ENCODE data around the gene RNASE1. TPM values are rescaled to one million over a fixed set of nuclear protein-coding genes. Genes with fewer than 3 reads are reported as not detected.
"Not testable (repeated sequence)": the region's sequence is repeated elsewhere in the genome, so short reads cannot be mapped to it uniquely, and the experiment has no call there.

RNASE1 gene
- total RNA-seq, 6 experiments from 2014 or later, result 20.1 to 106 (median 34.1) TPM

DNA sequence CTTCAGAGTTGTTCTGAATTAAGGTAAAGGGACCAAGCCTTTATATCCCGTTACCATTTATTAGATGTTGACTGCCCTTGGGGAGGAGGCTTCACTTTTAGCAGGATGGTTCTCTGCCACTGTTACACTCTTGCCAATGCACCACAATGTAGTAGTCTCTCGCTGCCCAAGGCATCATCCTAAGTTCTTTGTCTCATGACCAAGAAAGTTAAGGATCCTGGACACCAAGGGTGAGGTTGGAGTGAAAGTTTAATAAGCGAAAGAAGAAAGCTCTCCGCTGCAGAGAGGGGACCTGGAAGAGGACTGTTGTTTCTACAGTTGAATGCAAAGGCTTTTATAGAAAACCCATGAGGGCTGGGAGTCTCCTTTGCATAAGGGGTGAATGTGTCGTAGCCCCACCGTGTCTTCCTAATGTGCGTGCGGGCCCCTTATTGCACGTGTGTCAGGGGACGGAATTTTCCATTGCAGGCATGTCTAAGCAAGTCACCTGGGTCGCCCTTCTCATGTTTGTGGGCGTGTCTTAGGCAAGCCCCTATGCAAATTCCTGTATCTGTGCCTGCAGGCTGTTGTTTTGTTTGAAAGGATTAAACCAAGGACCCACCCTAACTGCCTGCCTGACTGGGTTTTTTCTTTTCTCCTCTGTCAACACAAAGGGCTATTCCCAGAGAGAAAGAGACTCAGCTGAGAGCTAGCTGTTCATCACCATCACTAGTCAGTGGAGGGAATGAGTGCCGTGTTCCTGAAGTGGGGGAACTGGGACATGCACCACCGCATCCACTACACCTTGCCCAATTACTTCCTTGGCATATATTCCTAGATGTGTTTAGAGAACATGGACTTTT, 17.6 kb upstream of the RNASE1 start:
- no peak overlapping the region for H3K27ac ChIP-seq

DNA sequence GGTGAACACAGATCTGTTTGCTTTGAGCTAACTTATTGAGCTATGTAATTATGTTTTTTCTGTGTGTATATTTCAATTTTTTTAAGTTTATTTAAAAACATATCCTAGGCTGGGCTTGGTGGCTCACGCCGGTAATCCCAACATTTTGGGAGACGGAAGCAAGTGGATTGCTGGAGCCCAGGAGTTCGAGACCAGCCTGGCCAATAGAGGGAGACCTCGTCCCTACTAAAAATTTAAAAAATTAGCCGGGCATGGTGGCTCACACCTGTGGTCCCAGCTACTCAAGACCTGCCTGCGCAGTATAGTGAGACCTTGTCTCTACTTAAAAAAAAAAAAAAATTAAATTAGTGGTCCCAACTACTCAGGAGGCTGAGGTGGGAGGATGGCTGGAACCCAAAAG, 16.2 kb upstream of the RNASE1 start:
- no peak overlapping the region for H3K27ac ChIP-seq
- 64% methylated on average over 7 of the region's 7 CpGs for WGBS (ENCODE audit: insufficient coverage, low coverage, low lambda C conversion rate, missing lambda C conversion rate)
- H3K36me3 ChIP-seq, result no peaks in the 10 kb centered on the region
- no peaks in the 10 kb centered on the region for H3K27me3 ChIP-seq
- intact Hi-C loops (cut with DNase I), result no loop called here
- H3K4me3 ChIP-seq, result no peak overlapping the region
- peak in 1 of 4 donors; percentile 66 for ATAC-seq
- DNase-seq, result no peak
- no peaks in the 10 kb centered on the region for H3K4me1 ChIP-seq
- H3K9me3 ChIP-seq, result no peaks in the 10 kb centered on the region
- TF ChIP-seq, protein P1, sequence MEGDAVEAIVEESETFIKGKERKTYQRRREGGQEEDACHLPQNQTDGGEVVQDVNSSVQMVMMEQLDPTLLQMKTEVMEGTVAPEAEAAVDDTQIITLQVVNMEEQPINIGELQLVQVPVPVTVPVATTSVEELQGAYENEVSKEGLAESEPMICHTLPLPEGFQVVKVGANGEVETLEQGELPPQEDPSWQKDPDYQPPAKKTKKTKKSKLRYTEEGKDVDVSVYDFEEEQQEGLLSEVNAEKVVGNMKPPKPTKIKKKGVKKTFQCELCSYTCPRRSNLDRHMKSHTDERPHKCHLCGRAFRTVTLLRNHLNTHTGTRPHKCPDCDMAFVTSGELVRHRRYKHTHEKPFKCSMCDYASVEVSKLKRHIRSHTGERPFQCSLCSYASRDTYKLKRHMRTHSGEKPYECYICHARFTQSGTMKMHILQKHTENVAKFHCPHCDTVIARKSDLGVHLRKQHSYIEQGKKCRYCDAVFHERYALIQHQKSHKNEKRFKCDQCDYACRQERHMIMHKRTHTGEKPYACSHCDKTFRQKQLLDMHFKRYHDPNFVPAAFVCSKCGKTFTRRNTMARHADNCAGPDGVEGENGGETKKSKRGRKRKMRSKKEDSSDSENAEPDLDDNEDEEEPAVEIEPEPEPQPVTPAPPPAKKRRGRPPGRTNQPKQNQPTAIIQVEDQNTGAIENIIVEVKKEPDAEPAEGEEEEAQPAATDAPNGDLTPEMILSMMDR (IDR thresholded peaks at IDR 0.05), result no peak
- TF ChIP-seq POLR2A (IDR thresholded peaks at IDR 0.05), result no peak

More for the DNA sequence above, 17.6 kb upstream of the RNASE1 start:
- no peak for DNase-seq
- intact Hi-C loops (cut with DNase I), result no loop called here
- Histone ChIP-seq H3K9me3 (no peaks in the 10 kb centered on the region), H3K36me3 (no peaks in the 10 kb centered on the region), H3K4me3 (no peak overlapping the region), H3K27me3 (no peaks in the 10 kb centered on the region), H3K4me1 (no peaks in the 10 kb centered on the region)
- no peak for ATAC-seq
- TF ChIP-seq POLR2A (IDR thresholded peaks at IDR 0.05), result no peak
- TF ChIP-seq, protein P1 (IDR thresholded peaks at IDR 0.05), result no peak
- WGBS (ENCODE audit: insufficient coverage, low coverage, low lambda C conversion rate, missing lambda C conversion rate), result 71% methylated on average over 14 of the region's 14 CpGs

DNA sequence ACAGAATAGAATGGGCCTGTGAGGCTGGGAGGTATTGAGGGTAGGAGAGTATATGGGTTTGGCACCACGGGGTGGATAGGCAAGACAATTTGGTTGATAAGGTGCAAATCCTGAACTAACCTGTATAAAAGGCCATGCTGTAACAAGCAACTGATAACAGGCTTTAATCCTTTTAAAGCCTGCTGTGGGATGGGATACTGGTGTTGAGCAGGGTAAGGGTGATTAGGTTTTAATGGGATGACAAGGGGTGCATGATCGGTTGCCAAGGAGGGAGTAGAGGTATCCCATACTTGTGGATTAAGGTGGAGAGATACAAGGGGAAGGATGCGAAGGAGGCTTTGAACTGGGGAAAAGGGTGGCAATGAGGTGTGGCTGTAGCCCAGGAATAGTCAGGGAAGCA, 13.3 kb upstream of the RNASE1 start:
- H3K27ac ChIP-seq; ATAC-seq; H3K36me3 ChIP-seq; H3K9me3 ChIP-seq; DNase-seq; H3K4me1 ChIP-seq; intact Hi-C loops (cut with DNase I); H3K27me3 ChIP-seq; H3K4me3 ChIP-seq: not testable (repeated sequence)
- 50% methylated on average over 3 of the region's 3 CpGs for WGBS (ENCODE audit: insufficient coverage, low coverage, low lambda C conversion rate, missing lambda C conversion rate)

DNA sequence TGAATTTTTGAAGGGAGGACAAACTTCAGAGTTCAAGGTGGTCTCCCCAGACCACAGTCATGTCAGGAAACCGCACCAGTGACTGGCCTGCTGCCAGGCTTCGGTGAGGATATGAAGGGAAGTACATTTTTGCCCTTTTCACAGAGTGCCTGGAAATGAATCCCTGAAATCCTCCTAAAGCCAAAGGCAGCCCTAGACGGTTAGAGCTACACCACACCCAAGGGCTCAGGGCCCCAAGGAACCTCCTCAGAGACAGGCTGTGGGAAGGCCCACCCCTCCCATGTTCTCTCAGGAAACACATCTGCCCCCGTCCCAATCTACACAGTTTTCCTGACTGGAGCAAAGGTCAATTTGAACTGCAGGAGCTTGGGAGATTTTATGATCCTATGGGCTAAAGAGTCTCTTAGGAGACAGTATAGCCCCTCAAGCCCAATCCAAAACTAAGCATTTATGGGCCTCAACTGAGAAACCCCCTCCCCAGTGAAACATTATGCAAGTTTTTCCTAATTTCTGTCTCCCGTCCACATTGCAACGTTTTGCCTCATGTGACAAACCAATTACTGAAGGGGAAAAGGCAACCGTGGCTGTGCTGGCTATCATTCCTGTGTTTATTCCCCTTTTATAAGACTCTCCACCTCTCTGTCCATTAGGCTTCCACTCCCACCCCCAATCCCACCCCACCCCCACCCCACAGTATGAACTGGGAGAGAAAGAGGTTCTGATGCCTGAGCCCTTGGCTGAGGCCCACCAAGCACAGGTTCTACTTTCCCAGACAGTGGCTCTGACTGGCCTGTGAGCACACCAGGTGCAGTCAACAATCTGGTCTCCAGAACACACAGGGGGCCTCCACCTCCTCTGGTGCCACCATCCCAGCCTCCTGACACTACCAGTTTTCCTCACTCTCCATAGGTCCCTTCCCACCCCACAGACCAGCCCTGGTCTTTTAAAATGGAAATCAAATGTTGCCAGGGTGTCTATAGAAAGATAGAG, 9.6 kb upstream of the RNASE1 start:
- intact Hi-C loops (cut with DNase I), result no loop called here
- DNase-seq, result peak in 1 of 3 donors; percentile 37

More for the DNA sequence above, 9.6 kb upstream of the RNASE1 start:
- no peak for TF ChIP-seq POLR2A (IDR thresholded peaks at IDR 0.05)
- TF ChIP-seq, protein P1 (IDR thresholded peaks at IDR 0.05), result no peak
- Histone ChIP-seq H3K27ac (no peak overlapping the region), H3K9me3 (no peaks in the 10 kb centered on the region), H3K36me3 (no peaks in the 10 kb centered on the region), H3K27me3 (no peaks in the 10 kb centered on the region), H3K4me1 (peaks cover 0 to 9% (median 1%) of the 10 kb centered on the region in 4 donors), H3K4me3 (no peak overlapping the region)
- WGBS (ENCODE audit: insufficient coverage, low coverage, low lambda C conversion rate, missing lambda C conversion rate), result 22% methylated on average over 5 of the region's 7 CpGs
- ATAC-seq, result peak; percentile 26 to 54 (median 40)
